AG08396 (cell line): Measurements from ENCODE around the gene KCNJ18.
"Not testable (repeated sequence)": the region's sequence is repeated elsewhere in the genome, so short reads cannot be mapped to it uniquely, and the experiment has no call there.

Source experiments
- DNase-seq: peaks from one replicate; pipeline ENCODE4 v3.0.0; 2012; ENCODE audit warnings: low spot score, mixed read lengths

Gene KCNJ18

GRCh38 chr17:21671437-21671836 is 20.9 kb upstream of the KCNJ18 start:
- DNase-seq, result not testable (repeated sequence)

GRCh38 chr17:21671871-21672270 is 20.5 kb upstream of the KCNJ18 start:
- not testable (repeated sequence) for DNase-seq

GRCh38 chr17:21673451-21674241 is 18.7 kb upstream of the KCNJ18 start:
- DNase-seq, result not testable (repeated sequence)

GRCh38 chr17:21674242-21674731 is 18.0 kb upstream of the KCNJ18 start:
- no peak for DNase-seq

GRCh38 chr17:21674891-21675738 is 17.2 kb upstream of the KCNJ18 start:
- not testable (repeated sequence) for DNase-seq

- DNase-seq, result not testable (repeated sequence)
These were observed 16.6 kb upstream of the KCNJ18 start for GRCh38 chr17:21675739-21676130.

- no peak for DNase-seq
These were observed 15.8 kb upstream of the KCNJ18 start for GRCh38 chr17:21676281-21677111.

- DNase-seq, result no peak
These were observed 15.0 kb upstream of the KCNJ18 start for GRCh38 chr17:21677126-21677910.

GRCh38 chr17:21677911-21678310 is 14.4 kb upstream of the KCNJ18 start:
- DNase-seq, result no peak

GRCh38 chr17:21678393-21679081 is 13.8 kb upstream of the KCNJ18 start:
- no peak for DNase-seq

- DNase-seq, result no peak
These were observed 12.8 kb upstream of the KCNJ18 start for GRCh38 chr17:21679256-21680146.

- DNase-seq, result no peak
These were observed 12.0 kb upstream of the KCNJ18 start for GRCh38 chr17:21680366-21680765.

- not testable (repeated sequence) for DNase-seq
These were observed 11.4 kb upstream of the KCNJ18 start for GRCh38 chr17:21680850-21681351.

GRCh38 chr17:21681576-21681975 is 10.7 kb upstream of the KCNJ18 start:
- not testable (repeated sequence) for DNase-seq

- not testable (repeated sequence) for DNase-seq
These were observed 10.2 kb upstream of the KCNJ18 start for GRCh38 chr17:21682130-21682529.

GRCh38 chr17:21683142-21683712 is 9.1 kb upstream of the KCNJ18 start:
- not testable (repeated sequence) for DNase-seq

- not testable (repeated sequence) for DNase-seq
These were observed 8.4 kb upstream of the KCNJ18 start for GRCh38 chr17:21683897-21684296.

- DNase-seq, result not testable (repeated sequence)
These were observed 7.9 kb upstream of the KCNJ18 start for GRCh38 chr17:21684384-21684783.
